GM12878 (cell line): ENCODE measurements around the gene PCDHGC4. TPM values are rescaled to one million over a fixed set of nuclear protein-coding genes. Genes with fewer than 3 reads are reported as not detected.

ENCODE experiments used
- BCLAF1 ChIP-seq: fragments of 450-650 bp; IDR thresholded peaks from 2 replicates; pipeline ENCODE4 v1.6.1; 2017; ENCODE audit warnings: antibody characterized with exemption, mild to moderate bottlenecking, moderate library complexity
- E2F8 ChIP-seq: fragments of 450-650 bp; IDR thresholded peaks from 2 replicates; pipeline ENCODE4 v1.6.1; 2018; ENCODE audit warnings: mild to moderate bottlenecking, low read depth, moderate library complexity; ENCODE audit not compliant: partially characterized antibody
- NFYB ChIP-seq: IDR thresholded peaks from 2 replicates; pipeline ENCODE4 v1.6.1; 2011; ENCODE audit warnings: low read depth, mild to moderate bottlenecking, low read length, improper control_type of control experiment, moderate library complexity; ENCODE audit not compliant: insufficient read depth
- POLR2AphosphoS5 ChIP-seq: IDR thresholded peaks from 2 replicates; pipeline ENCODE4 v1.6.1; 2011; ENCODE audit warnings: mild to moderate bottlenecking, low read length, inconsistent platforms
- PRDM15 ChIP-seq: fragments of 450-650 bp; formaldehyde crosslinking; IDR thresholded peaks from 2 replicates; pipeline ENCODE4 v1.4.0; 2020; ENCODE audit warnings: mild to moderate bottlenecking, moderate library complexity
- RELB ChIP-seq: fragments of 450-650 bp; IDR thresholded peaks from 2 replicates; pipeline ENCODE4 v1.6.1; 2017; ENCODE audit warnings: low read depth, mild to moderate bottlenecking, moderate library complexity
- SMAD1 ChIP-seq: fragments of 450-650 bp; IDR thresholded peaks from 2 replicates; pipeline ENCODE4 v1.6.1; 2018; ENCODE audit warnings: mild to moderate bottlenecking, low read depth; ENCODE audit not compliant: partially characterized antibody
- SMC3 ChIP-seq: IDR thresholded peaks from 2 replicates; pipeline ENCODE4 v1.6.1; 2011; ENCODE audit warnings: low read length, improper control_type of control experiment, borderline replicate concordance
- STAT3 ChIP-seq: IDR thresholded peaks from 2 replicates; pipeline ENCODE4 v1.6.1; 2011; ENCODE audit warnings: low read depth, low read length, improper control_type of control experiment
- YY1 ChIP-seq: IDR thresholded peaks from 2 replicates; pipeline ENCODE4 v1.6.1; 2011; ENCODE audit warnings: low read depth, mild to moderate bottlenecking, low read length
- ZBED1 ChIP-seq: IDR thresholded peaks from 2 replicates; pipeline ENCODE4 v1.6.1; 2016; ENCODE audit warnings: borderline replicate concordance
- ZBTB4 ChIP-seq: fragments of 450-650 bp; formaldehyde crosslinking; IDR thresholded peaks from 2 replicates; pipeline ENCODE4 v1.4.0; 2022; ENCODE audit warnings: mild to moderate bottlenecking, moderate library complexity
- polyA plus RNA-seq, 11 experiments: library from polyadenylated mRNA; depleted of rRNA in 4 of 11; unstranded in 6 of 11; stranded (reverse) in 5 of 11; fragments of >200 nt; fragmentation: Nextera tagmentation in 4 of 11; fragmentation: Illumina TruSeq in 1 of 11; extraction: Ambion mirVana in 4 of 11; extraction: Trizol in 1 of 11; gene quantifications; 1 replicate in 1 of 11; 2 replicates in 10 of 11; pipeline versions ENCODE4 v1.2.1 to v1.2.3, GENCODE V29; 2011 to 2016; ENCODE audit warnings: inconsistent platforms in 2 of 11, missing spikeins in 2 of 11, low read depth in 1 of 11
- total RNA-seq, 4 experiments: library from RNA; depleted of rRNA in 3 of 4; stranded (reverse); fragments of >200 nt in 3 of 4; fragmentation: Illumina TruSeq in 1 of 4; extraction: Trizol in 1 of 4; gene quantifications; 2 replicates each; pipeline versions ENCODE4 v1.2.1 to v1.2.3, GENCODE V29; 2013 to 2021

Gene PCDHGC4
- total and polyA plus RNA-seq, 10 of the 15 experiments (the other 5 are each of a cell fraction or from before 2014, with no cell fraction given) = 0.04 to 1.2 (median 0.52) TPM

GRCh38 chr5:141513627-141514329 is 28.9 kb downstream of the PCDHGC4 start (continued):
- TF ChIP-seq BCLAF1 (no peak), SMC3 (no peak), ZBED1 (0 out of 2 replicates have a peak, but pooled peaks have one; percentile 24), STAT3 (no peak), RELB (peak; percentile 63; the same call in 1 of the 2 replicates), PRDM15 (CRISPR knock-in tag) (no peak), NFYB (no peak), YY1 (peak; percentile 42; the same call in 1 of the 2 replicates), POLR2AphosphoS5 (no peak), ZBTB4 (CRISPR knock-in tag) (no peak), SMAD1 (no peak), E2F8 (no peak)
